WTC11 (cell line): ENCODE measurements around the gene PLPP4. TPM values are rescaled to one million over a fixed set of nuclear protein-coding genes. Genes with fewer than 3 reads are reported as not detected.

Experiments
- ATAC-seq: fragments of 200-7000 bp; cut with Tn5 transposase; 2 replicates; pipeline ENCODE4 v1.10.0; 2021; ENCODE audit warnings: mild to moderate bottlenecking, moderate library complexity
- CTCF ChIA-PET: fragments of 300-600 bp; sonication (Branson Sonifier 250); formaldehyde crosslinking; loops from one replicate; lab custom pipeline; 2021; ENCODE audit warnings: antibody characterized with exemption; lab: Charles Lee
- POLR2A ChIA-PET: fragments of 350-600 bp; sonication (Branson Sonifier 250); formaldehyde crosslinking; loops from one replicate; lab custom pipeline; 2021; ENCODE audit warnings: antibody characterized with exemption; lab: Charles Lee
- DNase-seq: peaks from one replicate; pipeline ENCODE4 v3.0.0; 2021; ENCODE audit warnings: low spot score
- H3K27ac Mint-ChIP-seq: 2 replicates; pipeline ENCODE4 v1.8.0; 2021; ENCODE audit warnings: mixed read lengths
- H3K27me3 Mint-ChIP-seq: 2 replicates; pipeline ENCODE4 v1.8.0; 2021; ENCODE audit warnings: low read depth, mild to moderate bottlenecking, moderate library complexity, mixed read lengths
- H3K36me3 Mint-ChIP-seq: 2 replicates; pipeline ENCODE4 v1.8.0; 2021; ENCODE audit warnings: mixed read lengths
- H3K4me1 Mint-ChIP-seq: 2 replicates; pipeline ENCODE4 v1.8.0; 2022; ENCODE audit warnings: mixed read lengths
- H3K4me3 Mint-ChIP-seq: 2 replicates; pipeline ENCODE4 v1.8.0; 2021; ENCODE audit warnings: mild to moderate bottlenecking, moderate library complexity, mixed read lengths
- H3K9me3 Mint-ChIP-seq: 2 replicates; pipeline ENCODE4 v1.8.0; 2021; ENCODE audit warnings: mixed read lengths
- ATF2 ChIP-seq: sonication (generic); formaldehyde crosslinking; IDR thresholded peaks from 2 replicates; pipeline ENCODE4 v1.8.1; 2022; ENCODE audit warnings: low read depth, missing genetic modification reagents, borderline replicate concordance
- CBFB ChIP-seq: sonication (generic); formaldehyde crosslinking; IDR thresholded peaks from 2 replicates; pipeline ENCODE4 v1.8.1; 2022; ENCODE audit warnings: mild to moderate bottlenecking, low read depth, missing genetic modification reagents
- CDX4 ChIP-seq: fragments of 250-450 bp; sonication (Bioruptor Pico); IDR thresholded peaks from 2 replicates; pipeline ENCODE4 v1.9.0; 2021; ENCODE audit warnings: moderate library complexity, mild to moderate bottlenecking, inconsistent platforms, borderline replicate concordance
- ELF4 ChIP-seq: sonication (generic); formaldehyde crosslinking; IDR thresholded peaks from 2 replicates; pipeline ENCODE4 v1.8.1; 2022; ENCODE audit warnings: low read depth, mild to moderate bottlenecking, moderate library complexity, missing genetic modification reagents
- ESRRA ChIP-seq: sonication (generic); formaldehyde crosslinking; IDR thresholded peaks from 2 replicates; pipeline ENCODE4 v1.8.1; 2022; ENCODE audit warnings: mild to moderate bottlenecking, missing genetic modification reagents, borderline replicate concordance
- FOXP4 ChIP-seq: sonication (generic); formaldehyde crosslinking; IDR thresholded peaks from 2 replicates; pipeline ENCODE4 v1.8.0; 2022; ENCODE audit warnings: mild to moderate bottlenecking, missing genetic modification reagents
- GRHL2 ChIP-seq: fragments of 250-450 bp; sonication (Bioruptor Pico); IDR thresholded peaks from 2 replicates; pipeline ENCODE4 v1.8.0; 2022; ENCODE audit warnings: mild to moderate bottlenecking, moderate library complexity; ENCODE audit not compliant: insufficient replicate concordance, severe bottlenecking
- IRF2 ChIP-seq: sonication (generic); formaldehyde crosslinking; IDR thresholded peaks from 2 replicates; pipeline ENCODE4 v1.8.0; 2022; ENCODE audit warnings: low read depth, missing genetic modification reagents, borderline replicate concordance
- MLX ChIP-seq: sonication (generic); formaldehyde crosslinking; IDR thresholded peaks from 2 replicates; pipeline ENCODE4 v1.8.1; 2023; ENCODE audit warnings: mild to moderate bottlenecking, missing genetic modification reagents, moderate library complexity
- MXD4 ChIP-seq: fragments of 250-450 bp; sonication (Bioruptor Pico); IDR thresholded peaks from 2 replicates; pipeline ENCODE4 v1.8.0; 2021; ENCODE audit warnings: mild to moderate bottlenecking, moderate library complexity, borderline replicate concordance
- NFATC4 ChIP-seq: fragments of 250-450 bp; sonication (Bioruptor Pico); IDR thresholded peaks from 2 replicates; pipeline ENCODE4 v1.9.0; 2021; ENCODE audit warnings: mild to moderate bottlenecking
- NFE2L1 ChIP-seq: sonication (generic); formaldehyde crosslinking; IDR thresholded peaks from 2 replicates; pipeline ENCODE4 v1.8.1; 2023; ENCODE audit warnings: missing genetic modification reagents
- NR3C1 ChIP-seq: sonication (generic); formaldehyde crosslinking; conservative IDR thresholded peaks from 2 replicates; pipeline ENCODE4 v1.8.1; 2023; ENCODE audit warnings: low read depth, mild to moderate bottlenecking, missing genetic modification reagents
- PRRX2 ChIP-seq: fragments of 250-450 bp; sonication (Bioruptor Pico); IDR thresholded peaks from 2 replicates; pipeline ENCODE4 v1.8.0; 2021; ENCODE audit warnings: mild to moderate bottlenecking
- TEAD1 ChIP-seq: sonication (generic); formaldehyde crosslinking; IDR thresholded peaks from 2 replicates; pipeline ENCODE4 v1.8.0; 2022; ENCODE audit warnings: mild to moderate bottlenecking, missing genetic modification reagents
- USF1 ChIP-seq: sonication (generic); formaldehyde crosslinking; IDR thresholded peaks from 2 replicates; pipeline ENCODE4 v1.8.0; 2022; ENCODE audit warnings: mild to moderate bottlenecking, missing genetic modification reagents
- ZNF121 ChIP-seq: sonication (generic); formaldehyde crosslinking; IDR thresholded peaks from 2 replicates; pipeline ENCODE4 v1.8.0; 2023; ENCODE audit warnings: missing genetic modification reagents
- ZNF232 ChIP-seq: sonication (generic); formaldehyde crosslinking; IDR thresholded peaks from 2 replicates; pipeline ENCODE4 v1.8.0; 2022; ENCODE audit warnings: mild to moderate bottlenecking, missing genetic modification reagents
- ZNF671 ChIP-seq: fragments of 250-450 bp; sonication (Bioruptor Pico); IDR thresholded peaks from 2 replicates; pipeline ENCODE4 v1.8.0; 2021; ENCODE audit warnings: mild to moderate bottlenecking
- total RNA-seq: library from RNA; stranded (reverse); gene quantifications from 3 replicates; pipeline ENCODE4 v1.2.3, GENCODE V29; 2021
- TF ChIP-seq, protein P1 (sequence below): sonication (generic); formaldehyde crosslinking; IDR thresholded peaks from 2 replicates; pipeline ENCODE4 v1.8.1; 2023; ENCODE audit warnings: mild to moderate bottlenecking, moderate library complexity, missing genetic modification reagents
- TF ChIP-seq, protein P2 (sequence below): sonication (generic); formaldehyde crosslinking; conservative IDR thresholded peaks from 2 replicates; pipeline ENCODE4 v1.8.1; 2022; ENCODE audit warnings: mild to moderate bottlenecking, missing genetic modification reagents
- TF ChIP-seq, protein P3 (sequence below): sonication (generic); formaldehyde crosslinking; IDR thresholded peaks from 2 replicates; pipeline ENCODE4 v1.8.0; 2023; ENCODE audit warnings: mild to moderate bottlenecking, missing genetic modification reagents
- TF ChIP-seq, protein P4 (sequence below): sonication (generic); formaldehyde crosslinking; IDR thresholded peaks from 2 replicates; pipeline ENCODE4 v1.8.0; 2023; ENCODE audit warnings: missing genetic modification reagents

Gene PLPP4
- total RNA-seq, 1 experiment from 2014 or later: 0.15 TPM

- no peaks in the 10 kb centered on the region for H3K36me3 Mint-ChIP-seq
- TF ChIP-seq MLX (no peak), TEAD1 (no peak), GRHL2 (no peak), ELF4 (no peak), NFATC4 (no peak)
- TF ChIP-seq, protein P1, sequence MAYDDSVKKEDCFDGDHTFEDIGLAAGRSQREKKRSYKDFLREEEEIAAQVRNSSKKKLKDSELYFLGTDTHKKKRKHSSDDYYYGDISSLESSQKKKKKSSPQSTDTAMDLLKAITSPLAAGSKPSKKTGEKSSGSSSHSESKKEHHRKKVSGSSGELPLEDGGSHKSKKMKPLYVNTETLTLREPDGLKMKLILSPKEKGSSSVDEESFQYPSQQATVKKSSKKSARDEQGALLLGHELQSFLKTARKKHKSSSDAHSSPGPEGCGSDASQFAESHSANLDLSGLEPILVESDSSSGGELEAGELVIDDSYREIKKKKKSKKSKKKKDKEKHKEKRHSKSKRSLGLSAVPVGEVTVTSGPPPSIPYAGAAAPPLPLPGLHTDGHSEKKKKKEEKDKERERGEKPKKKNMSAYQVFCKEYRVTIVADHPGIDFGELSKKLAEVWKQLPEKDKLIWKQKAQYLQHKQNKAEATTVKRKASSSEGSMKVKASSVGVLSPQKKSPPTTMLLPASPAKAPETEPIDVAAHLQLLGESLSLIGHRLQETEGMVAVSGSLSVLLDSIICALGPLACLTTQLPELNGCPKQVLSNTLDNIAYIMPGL: no peak
- TF ChIP-seq, protein P2, sequence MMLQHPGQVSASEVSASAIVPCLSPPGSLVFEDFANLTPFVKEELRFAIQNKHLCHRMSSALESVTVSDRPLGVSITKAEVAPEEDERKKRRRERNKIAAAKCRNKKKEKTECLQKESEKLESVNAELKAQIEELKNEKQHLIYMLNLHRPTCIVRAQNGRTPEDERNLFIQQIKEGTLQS (CRISPR knock-in tag): no peak
- CTCF ChIA-PET: no interaction called here
- DNase-seq (no peak), ATAC-seq (no peak)
- peaks cover 15% of the 10 kb centered on the region for H3K27me3 Mint-ChIP-seq
- POLR2A ChIA-PET: no interaction called here
- H3K27ac Mint-ChIP-seq: no peak overlapping the region
- H3K9me3 Mint-ChIP-seq: no peaks in the 10 kb centered on the region
- no peak overlapping the region for H3K4me3 Mint-ChIP-seq
- H3K4me1 Mint-ChIP-seq: no peaks in the 10 kb centered on the region; the same call in 1 of the 2 replicates
Measured at GRCh38 chr10:120465138-120465537, 8.1 kb downstream of the PLPP4 start.

DNA sequence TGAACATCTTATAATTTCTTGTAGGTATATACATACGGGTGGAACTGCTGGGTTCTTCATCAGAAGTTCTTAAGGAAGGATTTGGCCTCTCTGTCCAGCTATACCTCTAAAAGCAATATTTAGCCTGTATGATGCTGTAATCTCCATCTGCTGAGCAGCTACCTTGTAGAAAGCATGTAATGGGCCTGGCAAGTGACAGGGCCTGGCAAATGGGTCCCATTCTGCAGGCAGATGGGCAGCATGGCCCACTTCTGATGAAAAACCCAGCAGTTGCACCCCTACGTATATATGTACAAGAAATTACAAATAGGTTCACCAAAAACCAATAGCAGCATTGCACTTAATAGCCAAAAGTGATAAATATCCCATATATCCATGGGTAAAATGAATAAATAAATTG lies 9.0 kb downstream of the PLPP4 start:
- ATAC-seq: no peak
- H3K4me1 Mint-ChIP-seq: no peaks in the 10 kb centered on the region
- H3K27me3 Mint-ChIP-seq: peaks cover 8% of the 10 kb centered on the region
- TF ChIP-seq ESRRA (no peak), CDX4 (CRISPR knock-in tag) (no peak), ZNF232 (CRISPR knock-in tag) (no peak), IRF2 (no peak), ATF2 (CRISPR knock-in tag) (no peak), NFATC4 (no peak), FOXP4 (no peak), PRRX2 (CRISPR knock-in tag) (no peak), ZNF121 (CRISPR knock-in tag) (no peak), NFE2L1 (CRISPR knock-in tag) (no peak), MXD4 (CRISPR knock-in tag) (no peak), USF1 (CRISPR knock-in tag) (no peak), NR3C1 (no peak), CBFB (CRISPR knock-in tag) (no peak), ZNF671 (CRISPR knock-in tag) (no peak)
- TF ChIP-seq, protein P3, sequence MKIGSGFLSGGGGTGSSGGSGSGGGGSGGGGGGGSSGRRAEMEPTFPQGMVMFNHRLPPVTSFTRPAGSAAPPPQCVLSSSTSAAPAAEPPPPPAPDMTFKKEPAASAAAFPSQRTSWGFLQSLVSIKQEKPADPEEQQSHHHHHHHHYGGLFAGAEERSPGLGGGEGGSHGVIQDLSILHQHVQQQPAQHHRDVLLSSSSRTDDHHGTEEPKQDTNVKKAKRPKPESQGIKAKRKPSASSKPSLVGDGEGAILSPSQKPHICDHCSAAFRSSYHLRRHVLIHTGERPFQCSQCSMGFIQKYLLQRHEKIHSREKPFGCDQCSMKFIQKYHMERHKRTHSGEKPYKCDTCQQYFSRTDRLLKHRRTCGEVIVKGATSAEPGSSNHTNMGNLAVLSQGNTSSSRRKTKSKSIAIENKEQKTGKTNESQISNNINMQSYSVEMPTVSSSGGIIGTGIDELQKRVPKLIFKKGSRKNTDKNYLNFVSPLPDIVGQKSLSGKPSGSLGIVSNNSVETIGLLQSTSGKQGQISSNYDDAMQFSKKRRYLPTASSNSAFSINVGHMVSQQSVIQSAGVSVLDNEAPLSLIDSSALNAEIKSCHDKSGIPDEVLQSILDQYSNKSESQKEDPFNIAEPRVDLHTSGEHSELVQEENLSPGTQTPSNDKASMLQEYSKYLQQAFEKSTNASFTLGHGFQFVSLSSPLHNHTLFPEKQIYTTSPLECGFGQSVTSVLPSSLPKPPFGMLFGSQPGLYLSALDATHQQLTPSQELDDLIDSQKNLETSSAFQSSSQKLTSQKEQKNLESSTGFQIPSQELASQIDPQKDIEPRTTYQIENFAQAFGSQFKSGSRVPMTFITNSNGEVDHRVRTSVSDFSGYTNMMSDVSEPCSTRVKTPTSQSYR: no peak
- TF ChIP-seq, protein P1: no peak
- TF ChIP-seq, protein P4, sequence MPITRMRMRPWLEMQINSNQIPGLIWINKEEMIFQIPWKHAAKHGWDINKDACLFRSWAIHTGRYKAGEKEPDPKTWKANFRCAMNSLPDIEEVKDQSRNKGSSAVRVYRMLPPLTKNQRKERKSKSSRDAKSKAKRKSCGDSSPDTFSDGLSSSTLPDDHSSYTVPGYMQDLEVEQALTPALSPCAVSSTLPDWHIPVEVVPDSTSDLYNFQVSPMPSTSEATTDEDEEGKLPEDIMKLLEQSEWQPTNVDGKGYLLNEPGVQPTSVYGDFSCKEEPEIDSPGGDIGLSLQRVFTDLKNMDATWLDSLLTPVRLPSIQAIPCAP (CRISPR knock-in tag): no peak

More for the DNA sequence above, 9.0 kb downstream of the PLPP4 start:
- ChIA-PET CTCF (no interaction called here), POLR2A (no interaction called here)
- Mint-ChIP-seq H3K9me3 (no peaks in the 10 kb centered on the region), H3K4me3 (no peak overlapping the region), H3K27ac (no peak overlapping the region), H3K36me3 (no peaks in the 10 kb centered on the region)
- DNase-seq: no peak
